HEK293 (cell line): Measurements from ENCODE around the gene FAM89A.

Experiments
- IKZF3 ChIP-seq: fragments of 450-650 bp; IDR thresholded peaks from 2 replicates; pipeline ENCODE4 v1.5.0; 2018; ENCODE audit warnings: missing biosample characterization, mild to moderate bottlenecking, missing genetic modification characterization, moderate library complexity
- KLF1 ChIP-seq: fragments of 450-650 bp; formaldehyde crosslinking; IDR thresholded peaks from 2 replicates; pipeline ENCODE4 v1.5.1; 2016; ENCODE audit warnings: missing biosample characterization, missing genetic modification characterization
- PRDM1 ChIP-seq: fragments of 450-650 bp; formaldehyde crosslinking; IDR thresholded peaks from 2 replicates; pipeline ENCODE4; 2016; ENCODE audit warnings: missing biosample characterization, missing genetic modification characterization
- SCRT1 ChIP-seq: fragments of 450-650 bp; formaldehyde crosslinking; IDR thresholded peaks from 2 replicates; pipeline ENCODE4 v1.5.1; 2016; ENCODE audit warnings: missing biosample characterization, missing genetic modification characterization, borderline replicate concordance
- SP2 ChIP-seq: fragments of 450-650 bp; formaldehyde crosslinking; IDR thresholded peaks from 2 replicates; pipeline ENCODE4 v1.5.1; 2016; ENCODE audit warnings: missing biosample characterization, missing genetic modification characterization
- SP7 ChIP-seq: fragments of 450-650 bp; formaldehyde crosslinking; IDR thresholded peaks from 2 replicates; pipeline ENCODE4 v1.5.1; 2016; ENCODE audit warnings: missing biosample characterization, missing genetic modification characterization
- YY2 ChIP-seq: fragments of 450-650 bp; formaldehyde crosslinking; IDR thresholded peaks from 2 replicates; pipeline ENCODE4 v1.5.1; 2016; ENCODE audit warnings: missing biosample characterization, missing genetic modification characterization
- ZBTB48 ChIP-seq: fragments of 450-650 bp; formaldehyde crosslinking; IDR thresholded peaks from 2 replicates; pipeline ENCODE4 v1.5.1; 2016; ENCODE audit warnings: missing biosample characterization, missing genetic modification characterization
- ZBTB7A ChIP-seq: fragments of 450-650 bp; formaldehyde crosslinking; IDR thresholded peaks from 2 replicates; pipeline ENCODE4 v1.5.1; 2016; ENCODE audit warnings: low read depth, missing biosample characterization, missing genetic modification characterization
- ZFP3 ChIP-seq: fragments of 450-650 bp; formaldehyde crosslinking; IDR thresholded peaks from 2 replicates; pipeline ENCODE4 v1.5.1; 2016; ENCODE audit warnings: low read depth, missing biosample characterization, missing genetic modification characterization
- ZNF23 ChIP-seq: fragments of 450-650 bp; formaldehyde crosslinking; IDR thresholded peaks from 2 replicates; pipeline ENCODE4 v1.5.1; 2016; ENCODE audit warnings: missing biosample characterization, missing genetic modification characterization, borderline replicate concordance
- ZNF239 ChIP-seq: fragments of 450-650 bp; formaldehyde crosslinking; IDR thresholded peaks from 2 replicates; pipeline ENCODE4 v1.5.1; 2016; ENCODE audit warnings: missing biosample characterization, missing genetic modification characterization
- ZNF302 ChIP-seq: fragments of 450-650 bp; formaldehyde crosslinking; IDR thresholded peaks from 2 replicates; pipeline ENCODE4 v1.5.1; 2016; ENCODE audit warnings: missing biosample characterization, missing genetic modification characterization, low read depth
- ZNF324 ChIP-seq: fragments of 450-650 bp; formaldehyde crosslinking; IDR thresholded peaks from 2 replicates; pipeline ENCODE4 v1.5.1; 2016; ENCODE audit warnings: missing biosample characterization, missing genetic modification characterization
- ZNF350 ChIP-seq: fragments of 450-650 bp; formaldehyde crosslinking; IDR thresholded peaks from 2 replicates; pipeline ENCODE4 v1.5.0; 2017; ENCODE audit warnings: missing biosample characterization, mild to moderate bottlenecking, missing genetic modification characterization
- ZNF366 ChIP-seq: fragments of 450-650 bp; formaldehyde crosslinking; conservative IDR thresholded peaks from 2 replicates; pipeline ENCODE4 v1.5.1; 2016; ENCODE audit warnings: missing biosample characterization, missing genetic modification characterization
- ZNF658 ChIP-seq: fragments of 450-650 bp; formaldehyde crosslinking; IDR thresholded peaks from 2 replicates; pipeline ENCODE4; 2016; ENCODE audit warnings: missing biosample characterization, missing genetic modification characterization
- ZNF677 ChIP-seq: fragments of 450-650 bp; IDR thresholded peaks from 2 replicates; pipeline ENCODE4 v1.5.0; 2018; ENCODE audit warnings: missing biosample characterization, mild to moderate bottlenecking, missing genetic modification characterization, moderate library complexity
- ZNF791 ChIP-seq: fragments of 450-650 bp; formaldehyde crosslinking; IDR thresholded peaks from 2 replicates; pipeline ENCODE4 v1.5.1; 2016; ENCODE audit warnings: missing biosample characterization, missing genetic modification characterization
- ZSCAN16 ChIP-seq: fragments of 450-650 bp; formaldehyde crosslinking; IDR thresholded peaks from 2 replicates; pipeline ENCODE4 v1.5.1; 2016; ENCODE audit warnings: missing biosample characterization, missing genetic modification characterization
- ZSCAN30 ChIP-seq: fragments of 450-650 bp; IDR thresholded peaks from 2 replicates; pipeline ENCODE4 v1.5.1; 2018; ENCODE audit warnings: missing biosample characterization, mild to moderate bottlenecking, missing genetic modification characterization, moderate library complexity
- ZXDB ChIP-seq: fragments of 450-650 bp; formaldehyde crosslinking; IDR thresholded peaks from 2 replicates; pipeline ENCODE4 v1.5.1; 2016; ENCODE audit warnings: missing biosample characterization, missing genetic modification characterization
- TF ChIP-seq, protein P1 (sequence below): fragments of 450-650 bp; formaldehyde crosslinking; IDR thresholded peaks from 2 replicates; pipeline ENCODE4 v1.5.1; 2016; ENCODE audit warnings: missing biosample characterization, missing genetic modification characterization
- TF ChIP-seq, protein P2 (sequence below): fragments of 450-650 bp; formaldehyde crosslinking; IDR thresholded peaks from 2 replicates; pipeline ENCODE4 v1.5.1; 2017; ENCODE audit warnings: missing biosample characterization, mild to moderate bottlenecking, missing genetic modification characterization, moderate library complexity
- TF ChIP-seq, protein P3 (sequence below): fragments of 450-650 bp; formaldehyde crosslinking; IDR thresholded peaks from 2 replicates; pipeline ENCODE4 v1.5.1; 2016; ENCODE audit warnings: missing biosample characterization, missing genetic modification characterization
- TF ChIP-seq, protein P4 (sequence below): fragments of 450-650 bp; formaldehyde crosslinking; IDR thresholded peaks from 2 replicates; pipeline ENCODE4 v1.5.1; 2016; ENCODE audit warnings: missing biosample characterization, missing genetic modification characterization
- TF ChIP-seq, protein P5 (sequence below): fragments of 450-650 bp; formaldehyde crosslinking; IDR thresholded peaks from 2 replicates; pipeline ENCODE4 v1.5.1; 2016; ENCODE audit warnings: missing biosample characterization, missing genetic modification characterization

The FAM89A gene

DNA sequence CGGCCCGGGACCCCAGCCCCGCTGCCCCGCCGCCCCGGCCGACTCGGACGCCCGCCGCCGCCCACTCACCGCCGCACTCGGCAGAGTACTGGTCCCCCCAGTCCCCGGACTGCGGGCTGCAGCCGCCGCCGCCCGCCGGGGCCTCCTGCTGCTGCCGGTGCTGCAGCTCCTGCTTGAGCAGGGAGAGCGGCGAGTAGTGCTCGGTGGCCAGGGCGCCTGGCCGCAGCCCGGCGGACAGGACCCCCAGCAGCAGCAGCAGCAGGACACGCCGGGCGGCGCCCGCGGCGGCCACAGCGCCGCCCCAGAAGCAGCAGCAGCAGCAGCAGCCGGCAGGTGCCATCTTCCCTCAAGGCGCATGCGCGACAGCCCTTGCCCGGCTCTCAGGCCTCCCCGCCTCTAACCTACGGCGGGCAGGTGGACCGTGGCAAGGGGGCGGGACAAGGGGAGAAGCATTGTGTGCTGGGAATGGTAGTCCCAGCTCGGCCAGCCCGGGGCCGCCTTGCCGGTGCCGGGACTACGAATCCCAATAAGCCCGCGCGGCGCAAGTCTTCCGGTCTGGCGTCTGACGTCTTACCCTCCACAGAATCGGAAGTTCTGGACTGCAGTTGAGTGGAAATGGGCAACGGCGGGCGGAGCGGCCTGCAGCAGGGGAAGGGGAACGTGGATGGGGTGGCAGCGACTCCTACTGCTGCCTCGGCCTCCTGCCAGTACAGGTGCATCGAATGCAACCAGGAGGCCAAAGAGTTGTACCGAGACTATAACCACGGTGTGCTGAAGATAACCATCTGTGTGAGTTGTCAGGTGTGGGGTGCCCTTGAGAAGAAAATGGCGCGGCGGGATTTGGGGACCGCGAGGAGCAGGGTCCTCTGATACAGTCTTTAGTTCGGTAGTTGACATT is 61.3 kb downstream of the FAM89A start, which contains the start of the genes ARV1 and TTC13 (continued):
- TF ChIP-seq IKZF3 (0 out of 2 replicates have a peak, but pooled peaks have one; percentile 15), ZBTB48 (tag by site-specific recombination) (peak; percentile 58; the same call in 1 of the 2 replicates), ZSCAN30 (peak; percentile 95), ZNF350 (tag by site-specific recombination) (no peak), YY2 (no peak; the same call in none of the 2 replicates), PRDM1 (tag by site-specific recombination) (no peak), SCRT1 (no peak), ZNF302 (no peak), ZNF239 (tag by site-specific recombination) (no peak), ZNF23 (tag by site-specific recombination) (no peak), ZSCAN16 (tag by site-specific recombination) (no peak), ZFP3 (no peak), ZNF658 (tag by site-specific recombination) (no peak), ZBTB7A (no peak), ZNF791 (no peak), SP2 (peak; percentile 100), ZNF677 (tag by site-specific recombination) (no peak), KLF1 (tag by site-specific recombination) (0 out of 2 replicates have a peak, but pooled peaks have one; percentile 10), ZNF324 (tag by site-specific recombination) (peak; percentile 87), SP7 (tag by site-specific recombination) (peak; percentile 90), ZNF366 (tag by site-specific recombination) (no peak), ZXDB (tag by site-specific recombination) (peak; percentile 100)
- TF ChIP-seq, protein P1, sequence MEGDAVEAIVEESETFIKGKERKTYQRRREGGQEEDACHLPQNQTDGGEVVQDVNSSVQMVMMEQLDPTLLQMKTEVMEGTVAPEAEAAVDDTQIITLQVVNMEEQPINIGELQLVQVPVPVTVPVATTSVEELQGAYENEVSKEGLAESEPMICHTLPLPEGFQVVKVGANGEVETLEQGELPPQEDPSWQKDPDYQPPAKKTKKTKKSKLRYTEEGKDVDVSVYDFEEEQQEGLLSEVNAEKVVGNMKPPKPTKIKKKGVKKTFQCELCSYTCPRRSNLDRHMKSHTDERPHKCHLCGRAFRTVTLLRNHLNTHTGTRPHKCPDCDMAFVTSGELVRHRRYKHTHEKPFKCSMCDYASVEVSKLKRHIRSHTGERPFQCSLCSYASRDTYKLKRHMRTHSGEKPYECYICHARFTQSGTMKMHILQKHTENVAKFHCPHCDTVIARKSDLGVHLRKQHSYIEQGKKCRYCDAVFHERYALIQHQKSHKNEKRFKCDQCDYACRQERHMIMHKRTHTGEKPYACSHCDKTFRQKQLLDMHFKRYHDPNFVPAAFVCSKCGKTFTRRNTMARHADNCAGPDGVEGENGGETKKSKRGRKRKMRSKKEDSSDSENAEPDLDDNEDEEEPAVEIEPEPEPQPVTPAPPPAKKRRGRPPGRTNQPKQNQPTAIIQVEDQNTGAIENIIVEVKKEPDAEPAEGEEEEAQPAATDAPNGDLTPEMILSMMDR (tag by site-specific recombination), result peak; percentile 97
- TF ChIP-seq, protein P2, sequence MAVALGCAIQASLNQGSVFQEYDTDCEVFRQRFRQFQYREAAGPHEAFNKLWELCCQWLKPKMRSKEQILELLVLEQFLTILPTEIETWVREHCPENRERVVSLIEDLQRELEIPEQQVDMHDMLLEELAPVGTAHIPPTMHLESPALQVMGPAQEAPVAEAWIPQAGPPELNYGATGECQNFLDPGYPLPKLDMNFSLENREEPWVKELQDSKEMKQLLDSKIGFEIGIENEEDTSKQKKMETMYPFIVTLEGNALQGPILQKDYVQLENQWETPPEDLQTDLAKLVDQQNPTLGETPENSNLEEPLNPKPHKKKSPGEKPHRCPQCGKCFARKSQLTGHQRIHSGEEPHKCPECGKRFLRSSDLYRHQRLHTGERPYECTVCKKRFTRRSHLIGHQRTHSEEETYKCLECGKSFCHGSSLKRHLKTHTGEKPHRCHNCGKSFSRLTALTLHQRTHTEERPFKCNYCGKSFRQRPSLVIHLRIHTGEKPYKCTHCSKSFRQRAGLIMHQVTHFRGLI, result no peak
- TF ChIP-seq, protein P3, sequence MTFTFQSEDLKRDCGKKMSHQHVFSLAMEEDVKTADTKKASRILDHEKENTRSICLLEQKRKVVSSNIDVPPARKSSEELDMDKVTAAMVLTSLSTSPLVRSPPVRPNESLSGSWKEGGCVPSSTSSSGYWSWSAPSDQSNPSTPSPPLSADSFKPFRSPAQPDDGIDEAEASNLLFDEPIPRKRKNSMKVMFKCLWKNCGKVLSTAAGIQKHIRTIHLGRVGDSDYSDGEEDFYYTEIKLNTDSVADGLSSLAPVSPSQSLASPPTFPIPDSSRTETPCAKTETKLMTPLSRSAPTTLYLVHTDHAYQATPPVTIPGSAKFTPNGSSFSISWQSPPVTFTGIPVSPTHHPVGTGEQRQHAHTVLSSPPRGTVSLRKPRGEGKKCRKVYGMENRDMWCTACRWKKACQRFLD (tag by site-specific recombination), result no peak
- TF ChIP-seq, protein P4, sequence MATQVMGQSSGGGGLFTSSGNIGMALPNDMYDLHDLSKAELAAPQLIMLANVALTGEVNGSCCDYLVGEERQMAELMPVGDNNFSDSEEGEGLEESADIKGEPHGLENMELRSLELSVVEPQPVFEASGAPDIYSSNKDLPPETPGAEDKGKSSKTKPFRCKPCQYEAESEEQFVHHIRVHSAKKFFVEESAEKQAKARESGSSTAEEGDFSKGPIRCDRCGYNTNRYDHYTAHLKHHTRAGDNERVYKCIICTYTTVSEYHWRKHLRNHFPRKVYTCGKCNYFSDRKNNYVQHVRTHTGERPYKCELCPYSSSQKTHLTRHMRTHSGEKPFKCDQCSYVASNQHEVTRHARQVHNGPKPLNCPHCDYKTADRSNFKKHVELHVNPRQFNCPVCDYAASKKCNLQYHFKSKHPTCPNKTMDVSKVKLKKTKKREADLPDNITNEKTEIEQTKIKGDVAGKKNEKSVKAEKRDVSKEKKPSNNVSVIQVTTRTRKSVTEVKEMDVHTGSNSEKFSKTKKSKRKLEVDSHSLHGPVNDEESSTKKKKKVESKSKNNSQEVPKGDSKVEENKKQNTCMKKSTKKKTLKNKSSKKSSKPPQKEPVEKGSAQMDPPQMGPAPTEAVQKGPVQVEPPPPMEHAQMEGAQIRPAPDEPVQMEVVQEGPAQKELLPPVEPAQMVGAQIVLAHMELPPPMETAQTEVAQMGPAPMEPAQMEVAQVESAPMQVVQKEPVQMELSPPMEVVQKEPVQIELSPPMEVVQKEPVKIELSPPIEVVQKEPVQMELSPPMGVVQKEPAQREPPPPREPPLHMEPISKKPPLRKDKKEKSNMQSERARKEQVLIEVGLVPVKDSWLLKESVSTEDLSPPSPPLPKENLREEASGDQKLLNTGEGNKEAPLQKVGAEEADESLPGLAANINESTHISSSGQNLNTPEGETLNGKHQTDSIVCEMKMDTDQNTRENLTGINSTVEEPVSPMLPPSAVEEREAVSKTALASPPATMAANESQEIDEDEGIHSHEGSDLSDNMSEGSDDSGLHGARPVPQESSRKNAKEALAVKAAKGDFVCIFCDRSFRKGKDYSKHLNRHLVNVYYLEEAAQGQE (tag by site-specific recombination), result peak; percentile 76
- TF ChIP-seq, protein P5, sequence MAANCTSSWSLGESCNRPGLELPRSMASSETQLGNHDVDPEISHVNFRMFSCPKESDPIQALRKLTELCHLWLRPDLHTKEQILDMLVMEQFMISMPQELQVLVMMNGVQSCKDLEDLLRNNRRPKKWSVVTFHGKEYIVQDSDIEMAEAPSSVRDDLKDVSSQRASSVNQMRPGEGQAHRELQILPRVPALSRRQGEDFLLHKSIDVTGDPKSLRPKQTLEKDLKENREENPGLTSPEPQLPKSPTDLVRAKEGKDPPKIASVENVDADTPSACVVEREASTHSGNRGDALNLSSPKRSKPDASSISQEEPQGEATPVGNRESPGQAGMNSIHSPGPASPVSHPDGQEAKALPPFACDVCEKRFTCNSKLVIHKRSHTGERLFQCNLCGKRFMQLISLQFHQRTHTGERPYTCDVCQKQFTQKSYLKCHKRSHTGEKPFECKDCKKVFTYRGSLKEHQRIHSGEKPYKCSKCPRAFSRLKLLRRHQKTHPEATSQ (tag by site-specific recombination), result no peak
